ENCODE results near the gene LMAN1L. TPM values are rescaled to one million over a fixed set of nuclear protein-coding genes. Genes with fewer than 3 reads are reported as not detected.
A peak's percentile ranks its signal among the peaks of the same experiment; 100 is the strongest.

LMAN1L gene
- total RNA-seq, 3 donors from 2014 or later: 0.15 TPM; not detected in 2

DNA sequence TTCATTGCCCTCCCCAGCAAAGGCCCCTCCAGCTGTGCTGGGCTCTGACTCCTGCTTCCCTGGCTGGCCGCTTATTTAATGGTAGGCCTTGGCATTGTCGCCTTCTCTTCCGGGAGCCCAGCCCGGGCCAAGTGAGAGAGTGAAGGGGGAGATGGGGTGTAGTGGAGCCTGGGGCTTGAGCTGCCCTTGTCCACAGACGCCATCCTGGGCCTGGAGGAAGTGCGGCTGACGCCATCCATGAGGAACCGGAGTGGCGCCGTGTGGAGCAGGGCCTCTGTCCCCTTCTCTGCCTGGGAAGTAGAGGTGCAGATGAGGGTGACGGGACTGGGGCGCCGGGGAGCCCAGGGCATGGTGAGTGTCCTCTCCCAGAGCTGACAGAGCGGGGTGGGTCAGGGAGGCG, 3.3 kb downstream of the LMAN1L start:
- no peaks in the 10 kb centered on the region for H3K9me3 ChIP-seq
- DNase-seq (ENCODE audit: low spot score in 2 of 2): no peak
- H3K4me1 ChIP-seq: no peaks in the 10 kb centered on the region
- peak overlapping the region; percentile 33 to 87 for H3K27ac ChIP-seq
- intact Hi-C loops (cut with DNase I; ENCODE audit: low total_unique reads): no loop called here
- no peaks in the 10 kb centered on the region for H3K27me3 ChIP-seq
- TF ChIP-seq POLR2AphosphoS5 (IDR thresholded peaks at IDR 0.05) (no peak), POLR2A (IDR thresholded peaks at IDR 0.05) (no peak)
- TF ChIP-seq, protein P1, sequence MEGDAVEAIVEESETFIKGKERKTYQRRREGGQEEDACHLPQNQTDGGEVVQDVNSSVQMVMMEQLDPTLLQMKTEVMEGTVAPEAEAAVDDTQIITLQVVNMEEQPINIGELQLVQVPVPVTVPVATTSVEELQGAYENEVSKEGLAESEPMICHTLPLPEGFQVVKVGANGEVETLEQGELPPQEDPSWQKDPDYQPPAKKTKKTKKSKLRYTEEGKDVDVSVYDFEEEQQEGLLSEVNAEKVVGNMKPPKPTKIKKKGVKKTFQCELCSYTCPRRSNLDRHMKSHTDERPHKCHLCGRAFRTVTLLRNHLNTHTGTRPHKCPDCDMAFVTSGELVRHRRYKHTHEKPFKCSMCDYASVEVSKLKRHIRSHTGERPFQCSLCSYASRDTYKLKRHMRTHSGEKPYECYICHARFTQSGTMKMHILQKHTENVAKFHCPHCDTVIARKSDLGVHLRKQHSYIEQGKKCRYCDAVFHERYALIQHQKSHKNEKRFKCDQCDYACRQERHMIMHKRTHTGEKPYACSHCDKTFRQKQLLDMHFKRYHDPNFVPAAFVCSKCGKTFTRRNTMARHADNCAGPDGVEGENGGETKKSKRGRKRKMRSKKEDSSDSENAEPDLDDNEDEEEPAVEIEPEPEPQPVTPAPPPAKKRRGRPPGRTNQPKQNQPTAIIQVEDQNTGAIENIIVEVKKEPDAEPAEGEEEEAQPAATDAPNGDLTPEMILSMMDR (IDR thresholded peaks at IDR 0.05): no peak
- no peaks in the 10 kb centered on the region for H3K36me3 ChIP-seq
- no peak overlapping the region for H3K4me3 ChIP-seq

DNA sequence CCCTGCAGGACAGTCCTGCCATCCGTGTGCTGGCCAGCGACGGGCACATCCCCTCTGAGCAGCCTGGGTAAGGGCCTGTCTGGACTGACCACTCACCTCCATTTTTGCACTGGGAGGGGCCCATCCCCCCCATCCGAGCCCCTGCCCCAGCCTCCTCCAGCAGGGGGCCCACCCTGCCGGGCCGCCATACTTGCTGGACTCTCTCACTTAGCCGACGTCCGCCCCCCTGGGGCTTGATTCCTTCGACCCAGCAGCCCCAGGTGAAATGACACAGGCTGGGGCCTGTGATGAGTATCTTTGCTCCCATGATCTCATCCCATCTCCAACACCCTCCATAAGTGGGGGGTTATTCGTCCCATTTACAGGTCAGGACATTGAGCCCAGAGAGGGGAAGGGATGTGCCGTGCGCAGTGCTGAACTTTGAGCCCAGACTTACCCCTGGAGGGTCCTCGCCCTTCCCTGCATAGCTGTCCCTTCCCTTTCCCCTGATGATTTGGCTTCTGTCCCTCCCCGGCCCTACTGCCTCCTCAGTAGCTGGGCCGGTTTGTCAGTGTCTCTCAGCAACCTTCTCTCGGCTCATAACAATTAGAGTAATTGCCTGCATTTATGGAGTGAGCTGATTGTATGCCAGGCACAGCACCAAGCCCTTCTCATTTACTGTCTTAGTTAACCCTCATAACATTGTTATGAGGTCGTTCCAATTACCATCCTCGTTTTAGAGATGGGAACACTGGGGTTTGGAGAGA, 4.2 kb downstream of the LMAN1L start:
- Histone ChIP-seq H3K36me3 (no peaks in the 10 kb centered on the region), H3K27ac (peak overlapping the region; percentile 67 to 87), H3K4me1 (no peaks in the 10 kb centered on the region), H3K27me3 (no peaks in the 10 kb centered on the region), H3K9me3 (no peaks in the 10 kb centered on the region), H3K4me3 (no peak overlapping the region)
- TF ChIP-seq, protein P1 (IDR thresholded peaks at IDR 0.05): no peak
- TF ChIP-seq POLR2AphosphoS5 (IDR thresholded peaks at IDR 0.05) (no peak), POLR2A (IDR thresholded peaks at IDR 0.05) (no peak)
- intact Hi-C loops (cut with DNase I; ENCODE audit: low total_unique reads): no loop called here
- no peak for DNase-seq (ENCODE audit: low spot score in 2 of 2)

DNA sequence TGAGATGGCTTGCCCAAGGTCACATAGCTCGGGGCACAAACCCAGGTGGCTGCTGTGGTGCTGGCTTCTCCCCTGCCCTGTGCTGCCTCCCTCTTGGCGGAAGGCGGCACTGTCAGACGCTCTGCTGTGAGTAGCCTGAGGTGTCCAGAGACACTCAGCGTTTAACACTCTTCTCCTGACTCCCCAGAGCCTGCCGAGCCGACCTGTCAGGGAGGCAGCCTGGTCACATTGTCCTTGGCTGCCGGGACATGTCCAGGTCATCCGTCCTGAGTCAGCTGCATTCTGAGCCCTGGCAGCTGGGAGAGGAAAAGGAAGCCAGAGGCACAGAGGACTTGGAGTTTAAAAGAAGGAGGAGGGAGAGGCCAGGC, 4.7 kb downstream of the LMAN1L start:
- TF ChIP-seq, protein P1 (IDR thresholded peaks at IDR 0.05): peak in 1 of 3 donors; percentile 40
- TF ChIP-seq POLR2A (IDR thresholded peaks at IDR 0.05): no peak
- no peak for TF ChIP-seq POLR2AphosphoS5 (IDR thresholded peaks at IDR 0.05)
- intact Hi-C loops (cut with DNase I; ENCODE audit: low total_unique reads): no loop called here
- Histone ChIP-seq H3K4me1 (no peaks in the 10 kb centered on the region), H3K9me3 (no peaks in the 10 kb centered on the region), H3K36me3 (no peaks in the 10 kb centered on the region), H3K27ac (peak overlapping the region; percentile 67 to 87), H3K4me3 (no peak overlapping the region), H3K27me3 (no peaks in the 10 kb centered on the region)
- DNase-seq (ENCODE audit: low spot score in 2 of 2): peak; percentile 59 to 65

DNA sequence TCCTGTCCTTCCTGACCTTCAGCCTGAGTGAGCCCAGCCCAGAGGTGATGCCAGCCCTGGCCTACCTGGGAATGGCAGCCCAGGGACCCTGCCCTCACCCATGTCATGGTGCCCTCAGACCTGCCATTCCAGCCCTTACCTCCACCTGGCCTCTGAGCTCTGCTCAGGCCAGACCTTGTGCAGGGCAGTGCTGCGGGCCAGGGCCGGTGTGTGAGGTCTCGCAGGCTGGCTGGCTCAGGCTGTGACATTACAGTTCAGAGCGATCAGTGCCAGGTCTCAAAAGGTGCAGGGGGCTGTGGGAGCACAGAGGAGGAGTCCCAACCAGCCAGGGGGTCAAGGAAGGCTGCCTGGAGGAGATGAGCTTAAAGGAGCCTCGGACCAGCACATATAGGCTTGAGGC, 7.4 kb downstream of the LMAN1L start:
- Histone ChIP-seq H3K4me3 (no peak overlapping the region), H3K36me3 (no peaks in the 10 kb centered on the region), H3K27me3 (no peaks in the 10 kb centered on the region), H3K4me1 (no peaks in the 10 kb centered on the region), H3K27ac (no peak overlapping the region), H3K9me3 (no peaks in the 10 kb centered on the region)
- no peak for DNase-seq (ENCODE audit: low spot score in 2 of 2)
- TF ChIP-seq, protein P1 (IDR thresholded peaks at IDR 0.05): no peak
- TF ChIP-seq POLR2AphosphoS5 (IDR thresholded peaks at IDR 0.05): no peak
- intact Hi-C loops (cut with DNase I; ENCODE audit: low total_unique reads): no loop called here

DNA sequence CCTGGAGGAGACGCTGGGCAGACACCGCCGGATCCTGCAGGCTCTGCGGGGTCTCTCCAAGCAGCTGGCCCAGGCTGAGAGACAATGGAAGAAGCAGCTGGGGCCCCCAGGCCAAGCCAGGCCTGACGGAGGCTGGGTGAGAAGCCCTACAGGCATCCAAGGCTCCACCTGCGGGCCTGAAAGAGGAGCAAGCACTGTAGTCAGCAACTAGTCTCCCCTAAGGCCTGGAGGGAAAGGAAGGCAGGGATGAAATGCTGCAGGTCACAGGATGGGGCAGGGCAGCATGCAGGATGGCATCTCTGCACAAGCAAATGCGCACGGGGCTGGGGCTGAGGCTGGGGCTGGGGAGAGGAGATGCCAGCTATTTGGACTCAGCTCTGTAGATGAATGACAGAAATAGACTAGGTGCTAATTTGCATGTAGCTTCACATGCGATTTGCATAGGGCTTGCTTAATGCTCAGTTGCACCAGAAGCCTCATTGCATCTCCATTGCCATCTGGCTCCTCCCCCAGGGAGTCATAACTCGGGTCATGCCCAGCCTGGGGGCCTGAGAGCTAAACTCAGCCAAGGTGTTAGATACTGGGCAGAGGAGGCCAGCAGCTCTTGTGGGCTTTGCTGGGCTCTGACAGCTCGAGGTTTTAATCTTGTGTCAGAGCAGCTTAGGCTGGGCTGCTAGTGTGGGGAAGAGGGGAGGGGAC, 8.6 kb downstream of the LMAN1L start:
- intact Hi-C loops (cut with DNase I; ENCODE audit: low total_unique reads): no loop called here
- no peak for DNase-seq (ENCODE audit: low spot score in 2 of 2)
- no peaks in the 10 kb centered on the region for H3K4me1 ChIP-seq
- TF ChIP-seq POLR2A (IDR thresholded peaks at IDR 0.05) (no peak), POLR2AphosphoS5 (IDR thresholded peaks at IDR 0.05) (no peak)
- TF ChIP-seq, protein P1 (IDR thresholded peaks at IDR 0.05): no peak
- H3K27me3 ChIP-seq: no peaks in the 10 kb centered on the region
- H3K27ac ChIP-seq: no peak overlapping the region
- no peaks in the 10 kb centered on the region for H3K36me3 ChIP-seq
- H3K9me3 ChIP-seq: no peaks in the 10 kb centered on the region
- no peak overlapping the region for H3K4me3 ChIP-seq

Measured in breast epithelium (tissue), 4 donors.